ENCODE data around the gene ARHGAP24.

ARHGAP24 gene

DNA sequence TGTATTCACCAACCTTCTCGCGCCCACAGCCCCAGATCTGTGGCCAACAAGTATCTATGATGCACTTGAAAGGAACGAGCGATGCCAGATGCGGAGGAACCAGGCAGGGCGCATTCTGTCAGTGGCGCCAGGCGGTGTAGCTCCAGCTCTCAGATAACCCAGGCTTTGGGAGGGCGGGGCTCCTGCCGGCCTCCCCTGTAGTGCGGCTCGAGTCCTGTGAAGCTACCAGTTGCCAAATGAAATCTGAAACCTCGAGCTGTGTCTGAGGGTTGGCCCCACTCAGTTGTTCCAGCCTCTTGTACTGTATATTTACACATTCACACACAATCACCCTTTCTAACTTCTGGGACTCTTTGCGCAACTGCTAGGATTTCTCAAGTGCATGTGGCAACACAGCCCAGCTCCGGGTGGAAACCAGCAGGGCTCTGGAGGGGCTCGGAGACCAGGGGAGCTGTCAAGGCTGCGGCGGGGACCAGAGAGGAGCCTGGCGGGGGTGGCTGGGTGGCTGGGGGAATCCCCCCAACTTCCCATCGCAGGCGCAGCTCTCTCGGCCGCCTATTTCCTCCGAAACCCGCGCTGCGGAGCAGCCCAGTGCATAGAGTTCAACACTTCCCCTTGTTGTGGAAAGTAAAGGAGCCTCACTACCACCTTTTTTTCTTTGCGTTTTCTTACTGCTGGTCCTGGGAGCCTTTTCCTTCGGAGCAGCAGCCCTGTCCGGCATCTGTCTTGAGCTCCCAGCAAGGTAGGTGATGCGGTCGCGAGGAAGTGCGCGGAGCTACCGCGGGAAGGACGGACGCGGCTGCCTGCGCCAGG lies at the start of gene ARHGAP24:
ARHGAP24 (plus strand) TSS at position 333 of the 813 bp plus-strand sequence.
- no peak for DNase-seq

DNA sequence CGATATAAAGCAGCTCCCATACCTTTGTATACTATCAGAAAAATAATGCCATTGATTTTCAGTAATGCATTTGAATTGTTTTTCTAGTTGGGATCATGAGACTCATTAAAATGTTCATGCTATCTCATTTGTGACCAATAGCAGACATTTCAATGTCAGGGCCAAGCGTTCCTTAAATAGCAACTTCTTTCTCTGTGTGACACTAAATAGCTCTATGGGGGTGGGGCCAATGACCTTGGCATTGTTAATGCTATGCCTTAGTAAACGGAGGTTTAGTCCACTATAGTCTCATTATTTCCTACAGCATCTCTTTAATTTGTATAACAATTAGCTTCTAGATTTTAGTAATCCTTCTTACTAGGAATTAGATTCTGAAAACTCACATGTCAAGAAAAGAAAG lies 48.6 kb upstream of the ARHGAP24 start:
- no peak for DNase-seq

GRCh38 chr4:85427123-85427522 lies 47.8 kb upstream of the ARHGAP24 start:
- no peak for DNase-seq

GRCh38 chr4:85430226-85430625 lies 44.7 kb upstream of the ARHGAP24 start:
- no peak for DNase-seq

GRCh38 chr4:85430697-85431096 lies 44.3 kb upstream of the ARHGAP24 start:
- DNase-seq = no peak

- no peak for DNase-seq
Measured at GRCh38 chr4:85431156-85431555, 43.8 kb upstream of the ARHGAP24 start.

DNA sequence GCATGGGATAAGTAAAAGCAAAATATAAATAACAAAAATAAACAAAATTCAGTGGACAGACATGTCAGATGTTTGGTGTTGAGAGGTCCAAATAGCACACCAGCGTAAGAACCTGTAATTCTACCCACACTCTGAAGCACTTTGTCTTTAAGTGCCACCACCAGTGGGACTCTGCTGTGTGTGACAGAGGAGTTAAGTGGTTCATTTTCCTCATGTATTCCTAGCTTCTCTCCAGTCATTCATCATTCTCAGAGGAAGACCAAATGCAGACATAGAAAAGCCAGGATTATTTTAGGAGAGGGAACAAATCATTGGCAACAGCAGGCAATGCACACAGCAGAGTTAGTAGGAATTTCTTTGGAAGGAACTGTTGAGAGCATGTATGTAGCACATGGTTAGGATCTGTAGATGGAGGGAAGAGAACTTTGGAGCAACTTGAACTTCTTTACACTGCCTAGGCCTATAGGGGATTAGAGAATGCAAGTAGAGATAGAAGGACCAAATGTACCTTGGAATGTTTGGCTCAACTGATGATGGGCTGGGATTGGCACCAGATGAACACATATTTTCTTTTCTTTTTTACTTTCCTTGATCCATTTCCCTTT lies 43.0 kb upstream of the ARHGAP24 start:
- no peak for DNase-seq

DNA sequence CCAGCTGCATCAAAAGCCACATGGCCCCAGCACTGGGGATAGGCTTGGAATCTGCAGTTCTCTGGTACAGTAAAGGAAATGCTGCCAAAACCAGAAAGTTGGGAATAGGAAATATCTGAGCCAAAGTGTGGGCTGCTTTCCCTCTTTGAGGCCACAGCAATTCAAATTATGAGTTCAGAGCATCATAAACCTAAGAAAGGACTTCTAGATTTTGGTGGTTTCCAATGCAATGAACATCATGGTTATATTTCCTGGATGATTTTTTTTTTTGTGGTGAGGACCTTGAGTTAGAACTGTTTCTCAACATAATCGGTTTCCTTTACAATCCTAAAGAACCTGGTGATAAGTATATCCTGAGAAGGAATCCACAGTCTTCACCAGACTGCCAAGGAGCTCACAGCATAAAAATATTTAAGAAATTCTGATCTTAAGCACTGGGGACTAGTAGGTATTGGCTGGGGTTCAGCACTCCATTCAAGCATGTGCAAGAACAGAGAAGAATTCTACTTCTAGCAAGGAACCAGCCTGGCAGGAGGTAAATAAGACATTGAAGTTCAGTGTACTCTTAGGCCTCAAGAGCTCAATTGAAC lies 29.8 kb upstream of the ARHGAP24 start:
- no peak for DNase-seq

GRCh38 chr4:85446141-85446861 lies 28.6 kb upstream of the ARHGAP24 start:
- no peak for DNase-seq

DNA sequence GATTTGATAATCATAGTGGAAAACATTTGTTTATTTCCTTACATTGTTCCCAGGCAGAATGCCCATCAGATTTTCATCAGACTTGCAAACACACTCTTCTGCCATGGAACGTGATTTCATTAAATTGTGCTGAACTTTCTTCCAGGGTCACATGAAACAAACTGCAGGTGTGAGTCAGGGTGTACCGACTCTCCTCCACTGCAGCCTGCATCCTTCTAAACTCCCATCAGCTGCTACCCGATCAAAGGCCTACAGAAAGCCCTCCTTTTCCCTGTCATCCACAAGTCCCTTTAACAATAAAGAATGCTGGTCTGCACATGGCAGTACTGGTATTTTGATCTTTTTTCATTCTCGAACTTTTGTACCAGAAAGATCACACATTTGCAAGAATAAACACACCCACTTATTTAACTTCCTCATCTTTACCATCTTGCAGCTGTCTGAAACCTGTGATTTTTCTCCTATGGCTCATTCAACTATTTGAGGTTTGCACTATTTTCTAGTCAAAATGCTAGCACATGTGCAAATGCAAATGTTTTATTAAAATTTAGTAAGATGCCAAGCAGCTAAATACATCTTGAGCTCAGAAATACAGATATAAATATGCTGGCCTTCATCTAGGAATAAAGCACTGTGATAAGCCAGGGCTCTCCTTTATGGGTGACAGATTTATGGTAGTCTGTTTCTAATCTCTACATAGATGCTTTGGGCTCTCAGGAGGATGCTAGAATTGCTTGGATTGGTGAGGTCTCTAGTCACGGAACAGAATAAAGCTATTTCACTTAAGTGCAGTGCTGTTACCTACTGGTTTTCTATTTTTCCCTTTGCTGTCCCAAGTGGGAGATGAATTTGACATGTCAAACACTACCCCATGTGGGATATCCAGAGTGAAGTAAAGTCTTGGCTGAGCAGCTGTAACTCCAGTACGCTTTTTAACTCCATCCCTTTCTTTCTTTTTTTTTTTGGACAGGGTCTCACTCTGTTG lies 25.8 kb upstream of the ARHGAP24 start:
- no peak for DNase-seq

DNA sequence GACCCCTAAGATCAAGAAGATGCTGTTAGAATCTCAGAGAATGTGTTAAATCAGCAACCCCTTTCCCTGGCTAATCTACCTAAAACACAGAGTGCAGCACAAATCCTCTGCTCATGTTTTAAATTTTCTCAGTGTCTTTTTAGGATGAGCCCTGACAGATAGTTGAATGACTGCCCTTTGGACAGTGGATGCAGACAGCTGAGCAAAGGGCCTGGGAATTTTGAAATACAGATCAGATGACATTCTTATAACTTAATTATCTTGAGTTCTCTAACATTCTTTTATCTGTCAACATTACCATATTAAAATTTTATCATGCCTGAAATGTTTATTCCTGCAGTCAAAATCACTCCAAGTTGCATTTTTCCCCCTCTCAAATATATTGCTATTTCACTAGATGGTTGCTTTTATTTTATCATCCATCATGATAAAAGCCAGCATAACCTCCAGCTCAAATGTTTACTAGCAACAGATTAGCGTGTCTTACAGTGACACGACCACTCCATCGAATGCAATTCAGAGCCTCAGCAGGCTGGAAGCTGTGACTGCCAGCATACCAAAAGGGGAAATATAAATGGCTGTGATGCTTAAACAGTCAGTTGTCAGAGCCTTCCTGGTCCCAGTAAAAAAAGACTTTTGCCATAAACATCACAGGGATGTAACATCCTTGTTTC lies 22.8 kb upstream of the ARHGAP24 start:
- DNase-seq = no peak

DNA sequence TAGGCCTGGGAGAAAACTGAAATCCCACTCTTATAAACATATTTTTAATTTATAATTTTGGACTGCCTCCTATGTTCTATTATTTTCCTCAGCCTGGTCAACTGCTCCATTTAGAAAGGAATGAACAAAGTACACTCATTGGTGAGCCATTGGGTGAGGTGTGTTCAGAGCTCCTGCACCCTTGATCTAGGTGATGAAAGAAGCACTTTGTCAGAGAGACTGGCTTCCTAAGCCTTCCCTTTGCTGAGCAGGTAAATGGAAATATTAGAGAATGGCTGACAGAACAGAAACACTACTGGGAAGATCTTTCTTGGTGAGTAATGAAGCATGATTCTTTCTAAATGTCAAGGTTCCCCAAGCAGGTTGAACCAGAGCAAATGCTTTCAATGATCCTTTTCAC lies 19.0 kb upstream of the ARHGAP24 start:
- DNase-seq = no peak

DNA sequence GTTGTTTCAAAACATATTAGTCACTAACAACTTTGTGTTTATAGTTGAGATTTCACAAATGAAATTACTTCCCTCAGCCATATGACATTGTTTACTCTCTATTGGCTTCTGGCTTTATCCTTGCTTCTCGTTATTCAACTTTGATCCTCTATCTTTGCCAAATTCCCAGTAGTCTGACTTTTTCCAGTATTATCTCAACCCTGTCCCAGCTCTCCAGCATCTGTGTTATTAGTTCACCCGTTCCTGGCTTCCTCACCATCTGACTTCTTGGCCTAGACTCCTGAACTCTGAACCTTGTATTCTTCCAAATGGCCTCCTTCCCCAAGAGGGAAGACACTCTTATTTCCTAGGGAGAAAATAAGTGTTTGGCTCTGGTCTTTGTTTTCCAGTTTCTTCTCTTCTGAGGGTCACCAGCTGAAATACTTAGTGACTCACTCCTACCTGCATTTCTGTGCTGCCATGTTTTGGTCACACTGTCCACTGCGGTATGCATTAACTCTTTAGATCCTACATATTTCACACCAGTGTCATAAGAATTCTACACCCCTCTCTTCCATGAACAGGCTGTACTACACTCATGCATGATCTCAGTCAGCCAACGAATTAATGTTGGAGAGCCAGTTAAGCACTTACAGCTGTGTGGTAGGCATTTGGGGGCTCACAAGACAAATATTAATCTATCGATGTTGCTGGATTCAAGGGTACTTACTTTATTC lies 17.0 kb upstream of the ARHGAP24 start:
- DNase-seq = no peak

- DNase-seq = no peak
Measured at GRCh38 chr4:85459736-85460135, 15.2 kb upstream of the ARHGAP24 start.

GRCh38 chr4:85474356-85474755 lies 594 bp upstream of the ARHGAP24 start:
- DNase-seq = no peak

DNA sequence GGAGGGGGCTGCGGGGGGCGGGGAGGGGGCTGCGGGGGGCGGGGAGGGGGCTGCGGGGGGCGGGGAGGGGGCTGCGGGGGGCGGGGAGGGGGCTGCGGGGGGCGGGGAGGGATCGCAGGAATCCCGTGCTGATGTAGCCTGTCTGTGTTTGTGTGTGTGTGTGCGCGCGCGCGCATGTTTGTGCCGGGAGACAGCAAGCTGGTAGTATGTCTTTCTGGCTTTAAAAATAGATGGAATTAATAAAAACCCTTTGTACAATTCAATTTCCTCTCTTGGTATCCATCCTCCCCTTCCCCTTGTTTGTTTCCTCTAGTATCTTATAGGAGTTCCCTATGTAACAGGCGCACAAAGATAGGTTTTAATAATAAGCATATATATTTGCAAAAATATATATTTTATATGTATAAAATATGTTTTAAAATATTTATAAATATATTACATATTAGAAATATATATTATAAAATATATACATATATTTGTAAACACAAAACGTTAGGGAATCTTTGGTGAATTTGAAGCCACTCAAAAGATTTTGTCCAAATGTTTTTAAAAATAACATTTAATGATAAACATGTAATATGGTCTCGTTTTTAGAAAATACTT lies 782 bp downstream of the ARHGAP24 start:
- DNase-seq = no peak

DNA sequence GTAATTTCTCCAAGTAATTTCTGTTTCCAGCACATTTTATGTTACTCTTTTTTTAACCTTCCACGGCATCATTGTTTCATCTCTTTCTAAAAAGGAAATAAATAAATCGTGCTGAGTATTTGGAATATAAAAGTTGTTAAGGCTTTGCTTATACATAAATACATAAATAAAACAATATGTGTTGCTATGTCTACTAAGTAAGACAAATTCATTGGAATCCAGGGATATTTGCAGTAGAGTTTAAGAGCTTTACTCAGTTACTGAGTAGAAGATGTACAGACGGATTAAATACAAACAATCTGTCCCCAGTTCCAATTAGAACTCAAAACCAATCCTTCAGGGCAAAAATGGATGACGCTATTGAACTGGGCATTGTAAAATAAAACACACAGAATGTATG lies 1.4 kb downstream of the ARHGAP24 start:
- no peak for DNase-seq

DNA sequence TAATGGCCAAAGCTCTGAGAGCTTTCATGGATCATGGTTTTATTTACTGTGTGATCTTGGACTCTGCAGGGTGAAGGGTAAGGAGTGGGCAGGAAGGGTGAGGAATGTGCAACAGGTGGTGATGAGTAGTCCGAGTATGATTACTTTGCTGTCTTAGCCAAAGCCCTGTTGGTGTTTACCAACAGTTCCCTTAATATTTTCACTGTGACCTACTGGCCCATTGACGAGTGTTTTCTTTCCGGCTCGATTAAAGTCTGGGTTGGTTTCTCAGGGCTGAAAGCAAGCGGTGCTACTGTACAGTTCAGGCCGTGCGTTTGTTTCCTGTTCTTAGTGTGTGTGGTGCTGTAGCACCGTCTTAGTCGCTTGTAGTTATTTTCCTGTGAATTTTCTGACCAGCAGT lies 2.6 kb downstream of the ARHGAP24 start:
- no peak for DNase-seq

- DNase-seq = no peak
Measured at GRCh38 chr4:85478576-85478975, 3.6 kb downstream of the ARHGAP24 start.

DNA sequence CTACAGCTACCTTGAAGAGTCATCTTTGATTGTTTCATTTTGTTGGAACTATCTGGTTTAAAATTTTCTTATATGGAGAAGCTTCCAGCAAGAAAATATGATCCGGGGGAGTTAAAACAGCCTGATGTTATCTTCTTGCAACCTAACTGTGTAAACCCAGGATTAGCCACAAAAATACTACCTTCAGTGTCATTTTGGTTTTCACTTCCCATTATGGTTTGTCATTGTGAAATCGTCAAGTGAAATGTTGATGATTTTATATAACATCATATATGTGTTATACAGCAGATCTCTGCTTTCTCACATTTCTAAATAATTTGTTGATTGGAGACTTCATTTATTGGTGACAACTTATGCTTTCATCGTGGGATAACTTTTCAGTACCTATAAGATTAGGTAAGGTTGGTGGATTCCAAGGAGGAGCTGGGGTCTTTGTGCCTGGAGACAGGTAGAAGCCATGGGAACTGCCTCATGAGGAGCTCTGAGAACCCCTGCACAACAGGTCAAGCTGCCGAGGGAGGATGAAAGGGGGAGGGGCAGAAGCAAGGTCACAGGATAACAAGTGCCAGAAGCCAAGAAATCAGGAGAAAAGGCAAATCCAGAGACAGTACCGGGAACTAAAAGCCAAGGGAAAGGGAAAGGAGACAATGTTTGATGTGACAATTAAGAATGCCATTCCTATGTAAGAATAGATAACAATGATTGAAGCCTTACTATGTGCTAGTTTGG lies 7.2 kb downstream of the ARHGAP24 start:
- no peak for DNase-seq
